GM18526 (cell line): ENCODE measurements around the gene APBB1.

Source experiments
- POLR2A ChIP-seq: IDR thresholded peaks from 3 replicates; pipeline ENCODE4 v1.6.1; 2011; ENCODE audit not compliant: insufficient read length; ENCODE audit errors: extremely low read depth

APBB1 gene

DNA sequence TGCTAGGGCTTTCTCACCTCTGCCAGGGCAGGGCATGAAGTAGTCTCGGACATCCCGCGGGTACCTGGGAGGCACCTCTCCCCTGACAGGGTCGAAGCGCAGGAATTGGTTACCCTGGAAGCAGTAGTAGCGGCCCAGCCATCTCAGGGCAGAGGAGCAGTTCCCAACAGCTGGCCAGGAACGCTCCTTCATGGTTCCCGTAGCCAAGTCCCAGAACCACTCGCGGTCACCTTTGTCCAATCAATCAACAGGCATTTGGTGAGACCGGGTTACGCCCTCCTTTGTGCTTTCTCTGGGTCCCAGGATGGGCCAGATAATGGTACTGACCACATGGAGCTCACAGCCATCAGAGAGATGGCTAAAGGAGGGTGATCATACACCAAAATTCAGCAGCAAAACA lies 18.5 kb upstream of the APBB1 start:
- no peak for TF ChIP-seq POLR2A

DNA sequence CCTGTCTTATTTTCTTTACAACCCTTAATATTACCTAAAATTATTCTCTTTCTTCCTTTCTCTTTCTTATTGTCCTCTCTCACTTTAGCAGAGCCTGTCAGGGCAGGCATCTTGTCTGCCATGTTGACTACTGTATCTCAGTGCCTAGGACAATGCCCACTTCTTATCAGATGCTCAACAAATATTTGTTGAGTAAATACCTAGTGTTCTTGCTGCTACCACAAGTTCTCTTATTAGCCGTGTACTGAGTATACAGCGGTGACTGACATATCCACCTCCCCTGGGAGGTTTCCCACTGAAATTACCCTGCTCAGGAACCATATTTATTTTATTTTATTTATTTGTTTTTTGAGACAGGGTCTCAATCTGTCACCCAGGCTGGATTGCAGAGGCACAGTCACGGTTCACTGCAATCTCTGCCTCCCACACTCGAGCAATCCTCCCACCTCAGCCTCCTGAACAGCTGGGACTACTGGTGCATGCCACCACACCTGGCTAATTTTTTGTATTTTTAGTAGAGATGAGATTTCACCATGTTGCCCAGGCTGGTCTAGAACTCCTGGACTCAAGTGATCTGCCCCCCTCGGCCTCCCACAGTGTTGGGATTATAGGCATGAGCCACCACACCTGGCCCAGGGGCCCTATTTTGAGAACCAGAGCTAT lies 15.2 kb upstream of the APBB1 start:
- no peak for TF ChIP-seq POLR2A

DNA sequence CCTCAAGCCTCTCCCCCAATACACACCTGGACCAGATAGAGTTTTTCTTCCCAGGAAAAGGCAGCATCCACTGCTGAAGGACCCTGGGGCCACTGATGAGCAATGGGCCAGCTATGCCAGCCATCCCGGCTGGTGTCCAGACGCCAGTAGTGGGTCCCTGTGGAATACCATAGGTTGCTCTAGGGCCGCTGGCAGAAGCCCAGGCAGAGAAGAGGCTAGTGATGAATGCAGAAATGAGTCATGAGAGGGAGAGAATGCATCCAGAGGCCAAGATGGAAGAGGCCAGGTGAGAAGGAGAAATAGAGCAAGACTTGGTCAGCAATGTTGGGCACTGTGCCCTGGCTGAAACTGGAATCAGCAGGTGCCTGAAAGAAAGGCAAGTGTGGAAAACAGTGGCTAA lies 13.0 kb upstream of the APBB1 start:
- TF ChIP-seq POLR2A, result no peak

DNA sequence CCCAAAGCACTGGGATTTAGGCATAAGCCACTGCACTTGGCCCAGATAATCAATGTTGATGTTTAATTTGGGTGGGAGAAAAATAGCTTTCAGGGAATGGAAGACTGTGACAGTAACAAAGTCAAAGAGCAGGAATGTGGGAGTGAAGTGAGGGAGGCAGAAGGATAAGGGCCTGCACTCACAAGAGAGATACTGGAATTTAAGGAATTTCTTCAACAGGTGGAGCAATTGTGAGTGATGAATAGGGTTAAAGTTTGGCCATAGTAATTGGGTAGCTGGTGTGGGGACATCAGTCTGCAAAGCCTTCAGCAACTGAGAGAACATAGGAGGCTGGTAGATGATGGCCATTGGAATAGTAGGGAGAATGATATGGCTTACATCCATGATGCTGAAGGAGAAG lies 8.6 kb upstream of the APBB1 start:
- TF ChIP-seq POLR2A, result no peak

DNA sequence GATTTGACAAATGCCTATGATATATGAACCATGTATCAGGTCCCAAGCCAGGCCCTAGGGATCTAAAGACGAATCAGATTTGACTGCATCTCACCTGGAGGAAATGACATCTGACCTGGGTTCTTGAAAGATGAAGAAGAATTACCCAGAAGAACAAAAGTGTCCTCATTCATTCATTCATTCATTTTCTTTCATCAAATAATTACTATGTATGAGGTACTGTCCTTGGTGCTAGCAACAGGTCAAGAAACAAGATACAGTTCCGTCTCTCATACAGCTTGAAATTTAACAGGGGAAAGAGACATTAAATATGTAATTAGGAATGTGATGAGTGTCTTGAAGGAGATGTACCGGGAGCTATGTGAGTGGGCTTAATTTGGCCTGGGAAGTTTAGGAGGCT lies 1.8 kb upstream of the APBB1 start:
- TF ChIP-seq POLR2A, result no peak

DNA sequence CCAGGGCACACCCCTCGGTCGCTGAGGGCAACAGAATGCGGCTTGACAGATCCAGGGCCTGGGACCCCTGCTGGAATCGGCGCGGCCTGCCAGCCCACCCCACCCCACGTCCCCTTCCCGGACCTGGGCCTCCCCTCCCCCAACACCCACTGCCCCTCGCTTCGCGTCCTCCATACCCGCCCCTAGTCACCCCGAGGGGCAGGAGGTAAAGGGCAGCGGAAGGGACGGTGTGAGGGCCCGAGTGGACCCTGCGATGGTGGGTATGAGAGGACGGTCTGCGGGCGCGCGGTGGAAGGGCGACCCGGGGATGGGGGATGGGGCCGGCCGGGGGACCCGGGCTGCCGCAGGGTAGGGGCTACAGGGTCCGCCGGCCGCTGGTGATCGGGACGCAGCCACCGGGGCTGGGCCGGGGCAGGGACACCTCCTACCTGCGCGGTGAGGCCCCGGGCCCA lies 311 bp downstream of the APBB1 start:
- TF ChIP-seq POLR2A, result no peak

DNA sequence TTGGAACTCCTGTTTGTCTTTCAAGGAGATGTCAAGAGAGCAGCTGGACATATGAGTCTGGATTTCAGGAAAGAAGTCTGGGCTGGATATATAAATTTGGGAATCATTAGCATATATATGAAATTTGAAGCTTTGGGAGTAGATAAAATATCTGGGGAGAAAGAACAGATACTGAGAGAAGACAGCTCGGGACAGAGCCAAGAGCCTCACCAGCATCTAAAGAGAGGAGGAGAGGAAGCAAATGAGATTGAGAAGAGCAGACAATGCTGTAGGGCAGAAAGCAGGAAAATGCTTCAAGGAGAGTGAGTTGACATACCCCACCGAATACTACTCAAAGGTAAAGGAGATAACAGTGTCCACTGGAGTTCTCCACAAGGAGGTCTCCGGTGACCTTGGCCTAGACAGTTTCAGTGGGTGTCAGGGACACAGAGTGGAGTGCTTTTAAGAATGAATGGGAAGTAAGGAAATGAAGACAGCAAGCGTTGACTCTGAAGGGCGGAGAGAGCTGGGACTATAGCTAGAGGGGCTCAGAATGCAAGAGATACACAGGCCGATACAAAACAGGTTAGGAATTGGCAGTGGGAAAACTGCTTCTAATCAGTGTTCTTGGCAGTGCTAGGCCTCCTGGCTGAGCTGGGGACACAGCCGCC lies 862 bp downstream of the APBB1 start:
- TF ChIP-seq POLR2A, result no peak

DNA sequence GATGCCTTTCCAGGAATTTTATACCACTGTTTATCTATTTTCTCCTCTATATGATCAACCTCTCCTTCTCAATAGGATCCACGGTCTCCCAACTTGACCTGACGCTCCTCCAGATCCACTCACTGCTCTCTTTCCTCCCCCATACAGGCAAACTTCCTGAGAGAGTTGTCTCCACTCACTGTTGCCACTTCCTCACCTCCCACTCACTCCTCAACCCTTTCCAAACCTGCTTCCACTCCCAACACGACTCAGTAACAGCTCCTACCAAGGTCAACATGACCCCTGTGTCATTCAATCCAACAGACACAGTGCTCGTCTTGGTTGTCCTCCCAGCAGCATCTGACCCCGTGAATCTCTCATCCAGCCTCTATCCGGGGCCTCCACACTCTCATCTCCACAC lies 3.1 kb downstream of the APBB1 start:
- no peak for TF ChIP-seq POLR2A

DNA sequence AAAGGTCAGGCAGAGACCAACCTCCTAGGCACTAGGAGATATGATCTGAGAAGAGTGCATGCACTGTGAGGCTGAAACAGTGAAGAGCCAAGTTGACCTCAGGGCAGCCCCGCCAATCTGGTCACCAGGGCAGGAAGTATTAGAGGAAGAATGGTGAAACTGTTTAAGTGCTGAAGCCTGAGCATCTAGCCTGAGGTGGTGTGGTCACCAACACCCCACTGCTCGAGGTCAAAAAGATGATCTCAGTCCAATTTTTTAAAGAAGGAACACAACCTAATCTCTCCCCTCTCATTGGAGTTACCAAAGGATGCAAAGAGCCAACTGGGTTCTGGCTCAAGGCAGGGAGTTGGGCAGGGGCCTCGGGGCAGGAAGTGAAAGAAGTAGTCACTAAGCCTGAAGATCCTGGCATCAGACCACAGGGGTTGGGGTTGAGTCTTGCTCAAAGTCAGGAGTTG lies 4.0 kb downstream of the APBB1 start:
- no peak for TF ChIP-seq POLR2A

DNA sequence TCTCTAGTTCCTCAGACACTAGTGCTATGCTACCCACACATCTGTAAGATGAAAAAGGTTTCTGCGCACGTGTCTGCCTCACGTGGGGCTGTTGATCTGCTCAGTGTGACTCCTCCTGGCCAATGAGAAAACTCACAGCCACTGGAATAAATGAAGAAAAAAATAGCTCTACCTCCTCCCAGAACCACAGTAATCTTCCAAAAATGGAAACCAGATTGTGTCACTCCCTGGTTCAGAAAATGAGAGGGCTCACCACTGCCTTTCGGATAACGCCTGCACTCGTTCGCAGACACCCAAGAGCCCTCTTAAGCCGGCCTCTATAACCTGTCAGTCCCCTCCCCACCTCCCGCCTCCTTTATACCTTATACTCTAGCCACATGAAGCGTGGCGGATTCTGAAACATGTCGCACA lies 5.1 kb downstream of the APBB1 start:
- TF ChIP-seq POLR2A, result no peak

DNA sequence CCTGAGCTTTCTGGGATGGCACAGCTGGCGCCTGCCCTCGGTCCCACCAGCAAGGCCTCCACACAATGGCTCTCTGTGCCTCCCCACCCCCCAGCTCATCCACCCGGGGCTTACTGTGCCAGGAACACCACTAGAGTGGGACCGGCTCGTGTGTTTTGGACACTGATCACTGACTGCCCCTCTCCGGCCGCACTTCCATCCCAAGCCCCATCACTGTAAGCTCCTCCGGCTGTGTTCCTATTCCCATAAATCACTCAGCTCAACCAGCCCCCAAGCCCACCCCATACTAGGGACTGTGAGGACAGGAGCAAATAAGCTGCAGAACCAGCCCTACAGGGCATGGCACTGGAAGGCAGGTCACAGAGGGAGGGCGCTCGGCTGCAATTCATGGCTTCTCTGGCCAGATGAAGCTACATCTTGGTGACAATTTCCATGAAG lies 7.3 kb downstream of the APBB1 start:
- TF ChIP-seq POLR2A, result no peak

DNA sequence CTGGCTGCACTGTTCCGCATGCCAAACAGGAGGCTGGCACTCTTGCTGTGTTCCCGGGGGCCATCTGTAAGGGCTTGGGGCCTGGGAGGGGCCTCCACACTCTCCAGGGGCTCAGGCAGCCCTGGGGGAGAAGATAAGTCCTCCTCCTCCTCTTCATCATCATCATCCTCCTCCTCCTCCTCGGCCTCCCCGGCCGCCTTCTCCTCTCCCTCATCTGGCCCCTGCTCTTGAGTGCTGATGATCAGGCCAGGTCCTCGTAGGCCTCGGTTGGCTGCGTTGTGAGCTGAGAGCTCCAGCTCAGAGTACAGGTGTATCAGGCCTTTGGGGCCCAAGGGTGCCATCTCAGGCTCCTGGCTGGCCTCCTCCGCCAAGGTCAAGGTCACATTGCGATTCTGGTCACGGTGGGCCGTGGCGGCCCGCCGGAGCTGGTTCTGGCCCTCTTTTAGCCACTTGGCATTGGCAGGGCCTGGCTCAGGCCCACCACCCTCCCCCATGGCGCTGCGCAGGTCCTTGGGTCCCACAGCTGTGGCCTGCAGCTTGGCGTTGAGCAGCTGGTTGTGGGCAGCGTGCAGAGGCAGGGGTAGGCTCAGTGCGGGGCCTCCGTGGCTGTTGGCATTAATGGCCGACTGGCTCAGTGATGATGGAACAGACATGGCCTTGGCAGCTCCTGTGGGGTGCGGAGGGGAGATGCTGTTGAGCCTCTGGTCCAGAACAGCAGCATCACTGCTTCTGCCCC lies 8.0 kb downstream of the APBB1 start:
- no peak for TF ChIP-seq POLR2A

DNA sequence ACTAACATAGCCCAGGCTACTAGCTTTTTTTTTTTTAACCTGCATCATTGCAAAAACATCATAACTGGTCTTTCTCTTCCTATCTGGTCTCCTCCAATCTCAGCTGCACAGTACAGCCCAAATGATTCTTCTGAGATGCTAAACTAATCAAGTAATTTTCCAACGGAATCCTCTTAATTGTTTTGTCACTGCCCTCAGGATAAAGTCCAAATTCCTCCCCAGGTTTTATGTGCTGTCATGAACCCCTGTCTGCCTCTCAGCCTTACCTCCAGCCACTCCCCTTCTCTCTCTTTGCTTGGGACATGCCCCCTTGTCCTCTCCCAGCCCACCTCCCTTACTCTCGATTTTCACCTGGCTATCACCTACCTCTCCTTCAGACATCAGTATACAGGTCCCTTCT lies 12.5 kb downstream of the APBB1 start:
- TF ChIP-seq POLR2A, result no peak

DNA sequence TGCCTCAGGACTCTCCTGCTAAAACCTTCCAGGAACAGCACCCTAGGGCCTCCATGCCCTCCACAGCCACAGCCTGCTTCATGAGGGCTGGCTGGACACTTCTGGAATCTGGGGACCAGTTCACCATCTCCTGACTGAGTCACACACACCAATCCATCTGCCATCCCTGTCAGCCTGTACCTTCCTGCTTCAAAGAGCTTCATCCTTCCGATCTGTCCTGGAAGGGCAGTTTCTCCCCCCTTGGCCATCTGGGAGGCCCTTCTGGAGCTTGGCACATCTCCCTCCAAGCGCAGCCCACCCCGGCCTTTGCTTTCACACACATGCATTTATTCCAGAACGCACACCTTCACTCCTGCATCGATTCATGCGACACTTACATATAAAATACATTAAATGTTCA lies 13.0 kb downstream of the APBB1 start:
- no peak for TF ChIP-seq POLR2A

DNA sequence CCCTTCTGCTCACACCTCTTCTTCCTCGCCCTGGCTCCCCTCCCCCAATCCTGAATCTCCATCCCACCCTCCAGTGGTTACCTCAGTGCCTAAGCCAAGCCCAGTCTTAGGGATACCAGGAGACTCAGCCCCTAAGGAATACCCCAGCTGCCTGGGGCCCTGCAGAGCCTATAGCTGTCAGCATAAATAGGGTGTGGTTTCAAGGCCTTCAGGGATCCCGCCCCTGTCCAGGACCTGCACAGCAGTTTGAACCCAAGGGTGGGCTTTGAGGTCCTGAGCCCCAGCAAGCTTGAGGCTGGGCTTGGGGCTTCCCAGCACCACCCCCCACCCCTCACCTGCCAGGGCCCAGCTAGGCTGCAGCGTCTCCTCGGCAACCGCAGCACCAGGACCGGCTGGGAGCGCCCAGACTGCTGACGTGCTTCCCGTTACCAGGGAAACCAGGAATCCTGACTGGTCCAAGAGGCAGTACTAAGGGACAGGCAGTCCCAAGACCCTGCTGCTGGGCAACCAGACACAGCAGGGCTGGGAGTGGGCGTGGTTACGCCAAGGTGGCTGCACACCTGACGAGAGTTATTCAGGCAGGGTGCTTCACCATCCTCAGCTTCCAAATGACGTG lies 13.7 kb downstream of the APBB1 start:
- TF ChIP-seq POLR2A, result no peak
